Measurements from ENCODE around the gene MARCHF3. TPM values are rescaled to one million over a fixed set of nuclear protein-coding genes. Genes with fewer than 3 reads are reported as not detected.
"Not testable (repeated sequence)": the region's sequence is repeated elsewhere in the genome, so short reads cannot be mapped to it uniquely, and the experiment has no call there.

MARCHF3 gene
- total and polyA plus RNA-seq, 8 donors = 2.8 to 7.5 (median 3.9) TPM

DNA sequence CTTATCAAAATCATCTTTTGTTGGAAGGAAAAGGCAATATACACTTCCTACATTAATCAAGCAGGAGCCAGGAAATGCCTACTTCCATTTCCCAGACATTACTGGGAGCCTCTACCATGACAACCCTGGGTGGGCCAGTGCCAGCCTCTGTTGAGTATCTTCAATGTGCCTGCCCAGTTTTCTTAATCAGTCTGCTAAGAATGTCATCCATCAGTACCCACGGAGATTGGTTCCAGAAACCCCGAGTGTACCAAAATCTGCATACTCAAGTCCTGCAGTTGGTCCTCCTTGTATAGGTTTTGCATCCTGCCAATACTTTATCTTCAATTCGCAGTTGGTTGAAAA, 82.4 kb downstream of the MARCHF3 start:
- Histone ChIP-seq H3K4me3 (no peak overlapping the region), H3K27me3 (no peaks in the 10 kb centered on the region), H3K36me3 (no peaks in the 10 kb centered on the region), H3K27ac (no peak overlapping the region), H3K9me3 (no peaks in the 10 kb centered on the region), H3K4me1 (peaks cover 0 to 3% (median 0%) of the 10 kb centered on the region in 3 donors)
- intact Hi-C loops (cut with DNase I) = no loop called here
- no peak for FAIRE-seq
- no peak for ATAC-seq
- TF ChIP-seq, protein P1, sequence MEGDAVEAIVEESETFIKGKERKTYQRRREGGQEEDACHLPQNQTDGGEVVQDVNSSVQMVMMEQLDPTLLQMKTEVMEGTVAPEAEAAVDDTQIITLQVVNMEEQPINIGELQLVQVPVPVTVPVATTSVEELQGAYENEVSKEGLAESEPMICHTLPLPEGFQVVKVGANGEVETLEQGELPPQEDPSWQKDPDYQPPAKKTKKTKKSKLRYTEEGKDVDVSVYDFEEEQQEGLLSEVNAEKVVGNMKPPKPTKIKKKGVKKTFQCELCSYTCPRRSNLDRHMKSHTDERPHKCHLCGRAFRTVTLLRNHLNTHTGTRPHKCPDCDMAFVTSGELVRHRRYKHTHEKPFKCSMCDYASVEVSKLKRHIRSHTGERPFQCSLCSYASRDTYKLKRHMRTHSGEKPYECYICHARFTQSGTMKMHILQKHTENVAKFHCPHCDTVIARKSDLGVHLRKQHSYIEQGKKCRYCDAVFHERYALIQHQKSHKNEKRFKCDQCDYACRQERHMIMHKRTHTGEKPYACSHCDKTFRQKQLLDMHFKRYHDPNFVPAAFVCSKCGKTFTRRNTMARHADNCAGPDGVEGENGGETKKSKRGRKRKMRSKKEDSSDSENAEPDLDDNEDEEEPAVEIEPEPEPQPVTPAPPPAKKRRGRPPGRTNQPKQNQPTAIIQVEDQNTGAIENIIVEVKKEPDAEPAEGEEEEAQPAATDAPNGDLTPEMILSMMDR (IDR thresholded peaks at IDR 0.05) = no peak
- DNase-seq = no peak
- 74 to 82% methylated on average over 3 of the region's 3 CpGs for WGBS, 2 donors

DNA sequence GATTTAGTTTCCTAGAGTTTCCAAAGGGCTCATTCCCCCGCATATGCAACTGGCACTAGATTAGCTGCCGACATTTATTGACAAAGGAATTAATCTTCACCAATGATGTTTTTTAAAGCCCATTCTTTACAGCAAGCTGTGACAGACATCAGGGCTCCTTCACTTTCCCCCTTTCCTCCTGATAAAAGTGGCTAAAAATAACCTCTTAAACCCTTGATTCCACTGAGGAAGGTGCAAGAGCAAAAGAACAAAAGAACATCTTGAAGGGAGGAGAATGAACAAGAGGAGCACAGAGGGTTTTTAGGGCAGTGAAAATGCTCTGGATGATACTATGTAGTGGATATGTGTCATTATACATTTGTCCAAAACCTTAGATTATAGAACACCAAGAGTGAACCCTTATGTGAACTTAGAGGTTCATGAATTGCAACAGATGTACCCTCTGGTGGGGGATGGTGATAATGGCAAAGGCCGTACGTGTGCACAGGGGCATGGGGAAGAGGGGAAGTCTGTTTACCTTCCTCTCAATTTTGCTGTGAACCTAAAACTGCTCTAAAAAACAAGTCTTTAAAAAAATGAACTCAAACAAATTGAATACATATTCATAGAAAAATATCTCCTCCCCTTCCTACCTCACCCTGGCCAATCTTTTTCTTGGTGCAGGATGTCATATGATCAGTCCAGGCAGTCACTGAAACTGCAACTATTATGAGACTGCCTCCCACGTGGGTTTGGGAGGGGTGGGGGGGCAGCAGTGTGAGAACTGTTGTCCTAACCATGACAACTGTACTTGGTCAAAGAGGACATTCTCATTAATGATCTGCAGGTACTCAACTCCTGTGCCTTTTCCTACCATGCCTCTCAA, 83.0 kb downstream of the MARCHF3 start:
- Histone ChIP-seq H3K4me3 (no peak overlapping the region), H3K9me3 (no peaks in the 10 kb centered on the region), H3K4me1 (peaks cover 0 to 3% (median 0%) of the 10 kb centered on the region in 3 donors), H3K36me3 (no peaks in the 10 kb centered on the region), H3K27ac (no peak overlapping the region), H3K27me3 (no peaks in the 10 kb centered on the region)
- WGBS, 2 donors = 37 to 42% methylated on average over 5 of the region's 5 CpGs
- TF ChIP-seq, protein P1 (IDR thresholded peaks at IDR 0.05) = no peak
- ATAC-seq = peak in 3 of 4 donors; percentile 20 to 73 (median 25)
- intact Hi-C loops (cut with DNase I) = no loop called here
- DNase-seq = peak in 1 of 6 donors; percentile 15
- FAIRE-seq = no peak

DNA sequence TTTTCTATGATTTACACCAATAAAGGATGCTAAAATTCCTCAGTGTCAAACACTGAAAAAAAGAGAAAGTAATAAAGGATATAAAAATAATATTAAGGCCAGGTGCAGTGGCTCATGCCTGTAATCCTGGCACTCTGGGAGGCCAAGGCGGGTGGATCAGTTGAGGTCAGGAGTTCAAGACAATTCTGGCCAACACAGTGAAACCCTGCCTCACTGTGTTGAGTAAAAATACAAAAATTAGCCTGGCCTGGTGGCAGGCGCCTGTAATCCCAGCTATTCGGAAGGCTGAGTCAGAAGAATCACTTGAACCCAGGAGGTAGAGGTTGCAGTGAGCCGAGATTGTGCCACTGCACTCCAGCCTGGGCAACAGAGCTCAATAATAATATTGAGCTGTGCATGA, 87.5 kb downstream of the MARCHF3 start:
- DNase-seq; ATAC-seq; FAIRE-seq; H3K4me3 ChIP-seq; H3K9me3 ChIP-seq; H3K4me1 ChIP-seq; H3K27me3 ChIP-seq; intact Hi-C loops (cut with DNase I); H3K27ac ChIP-seq; H3K36me3 ChIP-seq: not testable (repeated sequence)
- 87 to 95% methylated on average over 4 of the region's 4 CpGs for WGBS, 2 donors

DNA sequence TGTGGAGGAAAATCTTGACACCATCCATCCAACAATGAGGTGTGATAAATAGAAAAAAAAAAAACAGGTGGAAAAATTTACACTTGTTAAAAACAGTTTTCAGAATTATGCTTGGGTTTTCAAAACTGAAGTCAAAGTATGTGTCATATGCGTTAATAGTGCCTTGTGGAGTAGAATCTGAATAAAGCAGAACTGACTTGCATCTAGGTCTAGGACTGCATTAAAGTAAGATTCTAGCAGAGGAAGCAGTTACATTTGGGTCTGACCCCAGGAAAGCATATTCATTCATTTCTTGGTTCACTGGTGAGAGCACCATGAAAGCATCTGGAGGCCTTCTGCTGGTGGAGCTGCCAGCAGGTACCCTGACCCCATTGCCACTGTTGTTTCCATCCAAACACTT, 89.0 kb downstream of the MARCHF3 start:
- intact Hi-C loops (cut with DNase I) = no loop called here
- no peak for ATAC-seq

DNA sequence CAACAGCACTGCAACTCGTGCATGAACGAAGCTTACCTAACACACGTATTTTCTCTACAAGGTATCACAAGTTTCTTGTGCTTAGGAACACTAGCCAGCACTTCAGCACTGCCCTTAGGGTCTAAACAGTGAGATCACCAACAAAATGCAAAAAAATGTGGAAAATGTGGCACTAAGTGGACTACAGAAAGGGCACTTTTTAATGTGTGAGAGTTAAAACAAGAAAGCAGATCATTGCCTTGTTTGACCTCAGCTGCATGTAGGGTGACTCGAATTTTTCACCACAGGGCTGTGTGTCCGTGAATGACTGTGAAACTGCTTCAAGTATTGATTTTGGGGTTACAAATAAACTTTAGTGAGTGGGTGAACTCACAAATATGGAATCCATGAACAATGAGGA, 90.5 kb downstream of the MARCHF3 start:
- no peak overlapping the region for H3K27ac ChIP-seq
- ATAC-seq = peak in 1 of 4 donors; percentile 69
- no peak for DNase-seq
- TF ChIP-seq, protein P1 (IDR thresholded peaks at IDR 0.05) = no peak
- FAIRE-seq = no peak
- no peaks in the 10 kb centered on the region for H3K9me3 ChIP-seq
- H3K27me3 ChIP-seq = no peaks in the 10 kb centered on the region
- intact Hi-C loops (cut with DNase I) = no loop called here
- H3K4me1 ChIP-seq = no peaks in the 10 kb centered on the region
- 44 to 61% methylated on average over 5 of the region's 5 CpGs for WGBS, 2 donors
- H3K4me3 ChIP-seq = no peak overlapping the region
- H3K36me3 ChIP-seq = no peaks in the 10 kb centered on the region

More for the DNA sequence above, 89.0 kb downstream of the MARCHF3 start:
- Histone ChIP-seq H3K36me3 (no peaks in the 10 kb centered on the region), H3K27me3 (no peaks in the 10 kb centered on the region), H3K4me1 (no peaks in the 10 kb centered on the region), H3K27ac (no peak overlapping the region), H3K4me3 (no peak overlapping the region), H3K9me3 (no peaks in the 10 kb centered on the region)
- TF ChIP-seq, protein P1 (IDR thresholded peaks at IDR 0.05) = no peak
- DNase-seq (no peak), FAIRE-seq (no peak)
- WGBS, 2 donors = 95 to 97% methylated on average over 1 of the region's 1 CpG

All from pancreas (tissue), 10 donors.